HG03139 (cell line): ENCODE data around the gene PYGL.
"Not testable (repeated sequence)": the region's sequence is repeated elsewhere in the genome, so short reads cannot be mapped to it uniquely, and the experiment has no call there.

Experiments used
- ATAC-seq: cut with Tn5 transposase; IDR thresholded peaks from one replicate; pipeline ENCODE4 v1.9.1; 2021; ENCODE audit not compliant: unreplicated experiment

PYGL gene

GRCh38 chr14:50943943-50944646 is at the start of gene PYGL:
PYGL (minus strand) TSS chr14:50944483; CDS start chr14:50944403, 80 bp downstream.
- no peak for ATAC-seq

GRCh38 chr14:50985859-50986331 is 41.6 kb upstream of the PYGL start:
- no peak for ATAC-seq

- ATAC-seq: no peak
Observed at GRCh38 chr14:50985124-50985858, 41.0 kb upstream of the PYGL start.

GRCh38 chr14:50984036-50984710 is 39.9 kb upstream of the PYGL start:
- ATAC-seq: no peak

- ATAC-seq: no peak
Observed at GRCh38 chr14:50979941-50980850, 35.9 kb upstream of the PYGL start.

GRCh38 chr14:50978888-50979287 is 34.6 kb upstream of the PYGL start:
- ATAC-seq: peak; percentile 67

- ATAC-seq: no peak
Observed at GRCh38 chr14:50978529-50978871, 34.2 kb upstream of the PYGL start.

GRCh38 chr14:50977863-50978528 is 33.7 kb upstream of the PYGL start:
- ATAC-seq: no peak

- no peak for ATAC-seq
Observed at GRCh38 chr14:50974118-50974517, 29.8 kb upstream of the PYGL start.

GRCh38 chr14:50972734-50973133 is 28.5 kb upstream of the PYGL start:
- no peak for ATAC-seq

- ATAC-seq: no peak
Observed at GRCh38 chr14:50970886-50971781, 26.9 kb upstream of the PYGL start.

GRCh38 chr14:50967790-50968189 is 23.5 kb upstream of the PYGL start:
- ATAC-seq: no peak

GRCh38 chr14:50967103-50967502 is 22.8 kb upstream of the PYGL start:
- no peak for ATAC-seq

GRCh38 chr14:50964683-50965390 is 20.6 kb upstream of the PYGL start:
- ATAC-seq: no peak

- no peak for ATAC-seq
Observed at GRCh38 chr14:50963919-50964318, 19.6 kb upstream of the PYGL start.

GRCh38 chr14:50961605-50962221 is 17.4 kb upstream of the PYGL start:
- no peak for ATAC-seq

- no peak for ATAC-seq
Observed at GRCh38 chr14:50957296-50957695, 13.0 kb upstream of the PYGL start.

GRCh38 chr14:50956421-50956820 is 12.1 kb upstream of the PYGL start:
- not testable (repeated sequence) for ATAC-seq
